ENCODE measurements around the gene KLHL14. TPM values are rescaled to one million over a fixed set of nuclear protein-coding genes. Genes with fewer than 3 reads are reported as not detected.

The KLHL14 gene
- total and polyA plus RNA-seq, 2 experiments from 2014 or later: 0.44 to 1.9 TPM

Small RNAs within 50 kb of the gene (small RNA-seq; reads per million reads assigned to genes)
- not detected for gene AC012123.2 (ENCODE audit: low replicate concordance)

Data from GM23338 (cell line).